GM12891 (cell line): ENCODE results near the gene CNTN2.

Source experiments
- PAX5 ChIP-seq: IDR thresholded peaks from 2 replicates; pipeline ENCODE4 v1.6.1; 2011; ENCODE audit warnings: low read length, moderate library complexity, mild to moderate bottlenecking; ENCODE audit not compliant: insufficient read depth, severe bottlenecking
- POLR2A ChIP-seq: IDR thresholded peaks from 2 replicates; pipeline ENCODE4 v1.6.1; 2011; ENCODE audit warnings: low read depth, low read length, control low read depth
- POLR2AphosphoS5 ChIP-seq: IDR thresholded peaks from 2 replicates; pipeline ENCODE4 v1.6.1; 2011; ENCODE audit warnings: low read depth, low read length, control low read depth
- POU2F2 ChIP-seq: IDR thresholded peaks from 2 replicates; pipeline ENCODE4 v1.6.1; 2011; ENCODE audit warnings: low read depth, mild to moderate bottlenecking, control low read depth, low read length, moderate library complexity
- SPI1 ChIP-seq: IDR thresholded peaks from 2 replicates; pipeline ENCODE4 v1.6.1; 2011; ENCODE audit warnings: low read depth, low read length, control low read depth
- TAF1 ChIP-seq: IDR thresholded peaks from 2 replicates; pipeline ENCODE4 v1.6.1; 2011; ENCODE audit warnings: low read depth, low read length, control low read depth

- TF ChIP-seq POLR2A (no peak), POU2F2 (no peak), POLR2AphosphoS5 (no peak), TAF1 (no peak), SPI1 (no peak), PAX5 (no peak)
These were observed 22.5 kb upstream of the CNTN2 start for GRCh38 chr1:205020466-205020865.
